ENCODE results near the gene CLEC17A. TPM values are rescaled to one million over a fixed set of nuclear protein-coding genes. Genes with fewer than 3 reads are reported as not detected.

CLEC17A gene
- total and polyA plus RNA-seq, 2 of the 13 experiments (the other 11 are each of a cell fraction or from before 2014, with no cell fraction given), result not detected

- TF ChIP-seq HOXA9 (CRISPR knock-in tag; IDR thresholded peaks at IDR 0.05; ENCODE audit: borderline replicate concordance) (0 out of 2 replicates have a peak, but pooled peaks have one; percentile 52), TOE1 (CRISPR knock-in tag; IDR thresholded peaks at IDR 0.05) (0 out of 2 replicates have a peak, but pooled peaks have one; percentile 74), SMYD3 (CRISPR knock-in tag; IDR thresholded peaks at IDR 0.05) (no peak), ZNF576 (CRISPR knock-in tag; IDR thresholded peaks at IDR 0.05) (no peak; the same call in 1 of the 2 replicates), POLR2AphosphoS5 (IDR thresholded peaks at IDR 0.05; ENCODE audit: low read depth, low read length) (peak; percentile 79), CREB1 (IDR thresholded peaks at IDR 0.05) (no peak), CREB1 (CRISPR knock-in tag; IDR thresholded peaks at IDR 0.05) (peak; percentile 56; the same call in 1 of the 2 replicates), ZNF737 (CRISPR knock-in tag; IDR thresholded peaks at IDR 0.05; ENCODE audit: borderline replicate concordance) (no peak; the same call in 1 of the 2 replicates), TEAD2 (CRISPR knock-in tag; IDR thresholded peaks at IDR 0.05) (no peak), ZNF207 (IDR thresholded peaks at IDR 0.05; ENCODE audit: borderline replicate concordance) (no peak), ZNF33A (CRISPR knock-in tag; IDR thresholded peaks at IDR 0.05; ENCODE audit: borderline replicate concordance) (no peak), ZEB1 (IDR thresholded peaks at IDR 0.05; ENCODE audit: insufficient replicate concordance, low read depth) (no peak), KAT2B (IDR thresholded peaks at IDR 0.05; ENCODE audit: borderline replicate concordance, low read depth, low read length) (no peak), ZNF547 (CRISPR knock-in tag; IDR thresholded peaks at IDR 0.05) (peak; percentile 95), KLF9 (CRISPR knock-in tag; IDR thresholded peaks at IDR 0.05; ENCODE audit: low read depth) (0 out of 2 replicates have a peak, but pooled peaks have one; percentile 53), ZNF570 (CRISPR knock-in tag; IDR thresholded peaks at IDR 0.05; ENCODE audit: borderline replicate concordance) (no peak), ZBTB2 (CRISPR knock-in tag; IDR thresholded peaks at IDR 0.05; ENCODE audit: low read depth) (peak; percentile 70), ATF7-NPFF (CRISPR knock-in tag; IDR thresholded peaks at IDR 0.05; ENCODE audit: low read depth) (peak; percentile 38; the same call in 1 of the 2 replicates), ZFX (CRISPR knock-in tag; IDR thresholded peaks at IDR 0.05; ENCODE audit: low read depth) (peak; percentile 91), SMAD3 (CRISPR knock-in tag; IDR thresholded peaks at IDR 0.05) (peak; percentile 95), ATF6 (CRISPR knock-in tag; conservative IDR thresholded peaks at IDR 0.05) (peak; percentile 35; the same call in 1 of the 2 replicates), PHF21A (CRISPR knock-in tag; IDR thresholded peaks at IDR 0.05) (peak; percentile 57; the same call in 1 of the 2 replicates), SIN3B (IDR thresholded peaks at IDR 0.05; ENCODE audit: low read length) (no peak; the same call in 1 of the 2 replicates)
- TF ChIP-seq, protein P1, sequence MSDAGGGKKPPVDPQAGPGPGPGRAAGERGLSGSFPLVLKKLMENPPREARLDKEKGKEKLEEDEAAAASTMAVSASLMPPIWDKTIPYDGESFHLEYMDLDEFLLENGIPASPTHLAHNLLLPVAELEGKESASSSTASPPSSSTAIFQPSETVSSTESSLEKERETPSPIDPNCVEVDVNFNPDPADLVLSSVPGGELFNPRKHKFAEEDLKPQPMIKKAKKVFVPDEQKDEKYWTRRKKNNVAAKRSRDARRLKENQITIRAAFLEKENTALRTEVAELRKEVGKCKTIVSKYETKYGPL (CRISPR knock-in tag; IDR thresholded peaks at IDR 0.05), result no peak
- TF ChIP-seq, protein P2, sequence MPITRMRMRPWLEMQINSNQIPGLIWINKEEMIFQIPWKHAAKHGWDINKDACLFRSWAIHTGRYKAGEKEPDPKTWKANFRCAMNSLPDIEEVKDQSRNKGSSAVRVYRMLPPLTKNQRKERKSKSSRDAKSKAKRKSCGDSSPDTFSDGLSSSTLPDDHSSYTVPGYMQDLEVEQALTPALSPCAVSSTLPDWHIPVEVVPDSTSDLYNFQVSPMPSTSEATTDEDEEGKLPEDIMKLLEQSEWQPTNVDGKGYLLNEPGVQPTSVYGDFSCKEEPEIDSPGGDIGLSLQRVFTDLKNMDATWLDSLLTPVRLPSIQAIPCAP (CRISPR knock-in tag; IDR thresholded peaks at IDR 0.05; ENCODE audit: low read depth), result no peak
Measured at GRCh38 chr19:14571695-14572490, 11.0 kb upstream of the CLEC17A start, which contains the start of gene NDUFB7 (continued).
